HCT116 (cell line): ENCODE data around the gene ECSCR. TPM values are rescaled to one million over a fixed set of nuclear protein-coding genes. Genes with fewer than 3 reads are reported as not detected.

Experiments used
- ATAC-seq: fragments of 200-7000 bp; cut with Tn5 transposase; 2 replicates; pipeline ENCODE4 v1.9.1; 2020; ENCODE audit warnings: mild to moderate bottlenecking, moderate library complexity
- BruUV-seq: library from RNA; stranded (reverse); fragments of 400-500 nt; replicated peaks from 2 replicates; lab custom pipeline; 2021; lab: Mats Ljungman, UMichigan
- CTCF ChIA-PET: fragments of 300-600 bp; sonication (Branson Sonifier 250); formaldehyde crosslinking; loops from one replicate; lab custom pipeline; 2021; ENCODE audit warnings: antibody characterized with exemption; lab: Charles Lee
- POLR2A ChIA-PET: fragments of 300-600, 350-600 bp; sonication (Branson Sonifier 250); formaldehyde crosslinking; loops from one replicate; lab custom pipeline; 2021; ENCODE audit warnings: antibody characterized with exemption; lab: Charles Lee
- RAD21 ChIA-PET, 2 experiments: fragments of 300-600 bp; sonication (Branson Sonifier 250); formaldehyde crosslinking; loops; one replicate each; lab custom pipeline; 2023; ENCODE audit warnings: low total read pairs in 2 of 2; ENCODE audit not compliant: uncharacterized antibody in 2 of 2, unreplicated experiment in 2 of 2, low non-redundant PET in 1 of 2; lab: Charles Lee
- DNase-seq: peaks from one replicate; pipeline ENCODE4 v3.0.0-alpha.2; 2010; ENCODE audit warnings: low read depth, low spot score
- H2AFZ ChIP-seq: fragments of 200-600 bp; shearing (Covaris generic), sonication (generic); 2 replicates; pipeline ENCODE4 v1.6.1; 2017; ENCODE audit warnings: low read depth, mixed run types, mixed read lengths, antibody characterized with exemption, low read length; ENCODE audit not compliant: poor library complexity, severe bottlenecking
- H3K27ac ChIP-seq: 2 replicates; pipeline ENCODE4 v1.5.1; 2012; ENCODE audit warnings: low read depth, low read length
- H3K27me3 ChIP-seq: fragments of 200-600 bp; sonication (generic); 2 replicates; pipeline ENCODE4 v1.6.1; 2016; ENCODE audit warnings: mixed run types, low read length, mixed read lengths; ENCODE audit not compliant: insufficient read depth
- H3K36me3 ChIP-seq, 2 experiments: fragments of 200-500 bp in 1 of 2; fragments of 200-600 bp in 1 of 2; sonication (Bioruptor generic) in 1 of 2; sonication (generic) in 1 of 2; 2 replicates each; pipeline versions ENCODE4 v1.5.1 to v1.6.1; 2014 to 2016; ENCODE audit warnings: low read length in 2 of 2, inconsistent platforms in 1 of 2, mixed read lengths in 1 of 2, mixed run types in 1 of 2; ENCODE audit not compliant: insufficient read depth in 2 of 2, control insufficient read depth in 1 of 2
- H3K4me1 ChIP-seq, 2 experiments: fragments of 200-600 bp in 1 of 2; sonication (generic) in 1 of 2; 2 replicates each; pipeline versions ENCODE4 v1.5.1 to v1.6.1; 2012 to 2017; ENCODE audit warnings: low read length in 2 of 2, inconsistent platforms in 1 of 2, mild to moderate bottlenecking in 1 of 2, mixed read lengths in 1 of 2, mixed run types in 1 of 2, moderate library complexity in 1 of 2; ENCODE audit not compliant: insufficient read depth in 2 of 2, control insufficient read depth in 1 of 2
- H3K4me2 ChIP-seq: fragments of 200-600 bp; sonication (generic); 2 replicates; pipeline ENCODE4 v1.6.1; 2017; ENCODE audit warnings: mixed run types, low read length, mixed read lengths
- H3K4me3 ChIP-seq, 2 experiments: fragments of 200-600 bp in 1 of 2; sonication (generic) in 1 of 2; replicated peaks in 1 of 2; 2 replicates each; pipeline ENCODE4 v1.5.1; 2011 to 2016; ENCODE audit warnings: low read length in 2 of 2, control low read depth in 1 of 2, low read depth in 1 of 2, mild to moderate bottlenecking in 1 of 2, mixed read lengths in 1 of 2, mixed run types in 1 of 2
- H3K79me2 ChIP-seq: fragments of 200-600 bp; sonication (generic); 2 replicates; pipeline ENCODE4 v1.6.1; 2017; ENCODE audit warnings: mild to moderate bottlenecking, mixed run types, low read length, moderate library complexity, mixed read lengths; ENCODE audit not compliant: insufficient read depth
- H3K9ac ChIP-seq: fragments of 200-600 bp; sonication (generic); 2 replicates; pipeline ENCODE4 v1.6.1; 2016; ENCODE audit warnings: low read length, mixed read lengths
- H3K9me2 ChIP-seq: fragments of 200-600 bp; sonication (generic), shearing (Covaris generic); 2 replicates; pipeline ENCODE4 v1.6.1; 2017; ENCODE audit warnings: mixed run types, mild to moderate bottlenecking, moderate library complexity; ENCODE audit not compliant: insufficient read depth
- H3K9me3 ChIP-seq, 2 experiments: fragments of 200-500 bp in 1 of 2; fragments of 200-600 bp in 1 of 2; sonication (Bioruptor generic) in 1 of 2; sonication (generic) in 1 of 2; 2 replicates each; pipeline ENCODE4 v1.6.1; 2014 to 2017; ENCODE audit warnings: low read length in 2 of 2, mixed read lengths in 2 of 2, inconsistent platforms in 1 of 2, low read depth in 1 of 2, mild to moderate bottlenecking in 1 of 2, mixed run types in 1 of 2, moderate library complexity in 1 of 2; ENCODE audit not compliant: control insufficient read depth in 1 of 2, insufficient read depth in 1 of 2
- H4K20me1 ChIP-seq: fragments of 200-600 bp; sonication (generic), shearing (Covaris generic); 2 replicates; pipeline ENCODE4 v1.6.1; 2017; ENCODE audit warnings: mixed run types, mild to moderate bottlenecking, moderate library complexity; ENCODE audit not compliant: insufficient read depth
- CBX3 ChIP-seq: IDR thresholded peaks from 2 replicates; pipeline ENCODE4 v1.6.1; 2012; ENCODE audit warnings: low read depth
- CEBPB ChIP-seq: IDR thresholded peaks from 2 replicates; pipeline ENCODE4 v1.6.1; 2012; ENCODE audit warnings: low read depth
- ELF1 ChIP-seq: IDR thresholded peaks from 2 replicates; pipeline ENCODE4 v1.6.1; 2012; ENCODE audit warnings: low read depth, borderline replicate concordance
- EZH2 ChIP-seq: fragments of 200-600 bp; sonication (generic); IDR thresholded peaks from 2 replicates; pipeline ENCODE4 v1.6.1; 2017; ENCODE audit warnings: antibody characterized with exemption, mixed run types
- EZH2phosphoT487 ChIP-seq: fragments of 200-600 bp; IDR thresholded peaks from 2 replicates; pipeline ENCODE4 v1.6.1; 2018; ENCODE audit warnings: antibody characterized with exemption, borderline replicate concordance
- POLR2A ChIP-seq: IDR thresholded peaks from 2 replicates; pipeline ENCODE4 v1.7.0; 2011; ENCODE audit warnings: borderline replicate concordance; ENCODE audit not compliant: insufficient read depth, insufficient read length; ENCODE audit errors: extremely low read depth
- SP1 ChIP-seq: IDR thresholded peaks from 2 replicates; pipeline ENCODE4 v1.6.1; 2012; ENCODE audit warnings: low read depth
- SRF ChIP-seq: IDR thresholded peaks from 2 replicates; pipeline ENCODE4 v1.6.1; 2012; ENCODE audit warnings: low read depth
- ZFX ChIP-seq: fragments of 450-650 bp; IDR thresholded peaks from 2 replicates; pipeline ENCODE4 v1.6.1; 2017
- ZNF274 ChIP-seq: fragments of 200-500 bp; sonication (Bioruptor generic); IDR thresholded peaks from 2 replicates; pipeline ENCODE4 v1.6.1; 2014; ENCODE audit warnings: mild to moderate bottlenecking, low read depth, low read length, inconsistent platforms
- intact Hi-C: fragments of 100-400 bp; cut with micrococcal nuclease; formaldehyde crosslinking; loops from 2 replicates; pipeline ENCODE4 v1.10.0; 2022
- total RNA-seq: library from RNA; stranded (reverse); gene quantifications from one replicate; pipeline ENCODE4 v1.2.1, GENCODE V29; 2021; ENCODE audit not compliant: unreplicated experiment
- TF ChIP-seq, protein P1 (sequence below): IDR thresholded peaks from 2 replicates; pipeline ENCODE4 v1.6.1; 2011; ENCODE audit warnings: mild to moderate bottlenecking, low read length, moderate library complexity; ENCODE audit not compliant: insufficient replicate concordance; ENCODE audit errors: extremely low read depth
- TF ChIP-seq, protein P2 (sequence below): IDR thresholded peaks from 2 replicates; pipeline ENCODE4 v1.6.1; 2012; ENCODE audit warnings: low read depth

The ECSCR gene
- total RNA-seq, 1 experiment from 2014 or later, result not detected

DNA sequence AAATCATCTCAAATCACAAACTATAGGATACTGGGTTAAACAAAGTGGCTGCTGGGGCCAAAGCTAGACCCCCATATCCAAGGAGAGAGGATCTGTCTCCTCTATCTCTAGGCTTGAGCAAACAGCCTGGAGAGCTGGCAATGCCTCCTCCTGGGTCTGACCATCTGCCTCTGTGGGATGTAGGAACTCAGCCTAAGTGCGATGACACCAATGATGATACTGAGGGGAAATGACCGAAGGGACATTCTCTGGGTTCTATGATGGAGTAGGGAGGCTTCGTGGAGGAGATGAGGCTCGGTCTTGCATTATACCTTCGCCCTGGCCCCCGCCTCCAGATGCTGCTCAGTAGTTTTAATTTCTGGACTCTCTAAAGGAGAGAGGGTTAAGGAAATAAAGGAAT lies 49.4 kb downstream of the ECSCR start:
- no peak overlapping the region for H3K27ac ChIP-seq
- no peaks in the 10 kb centered on the region for H3K36me3 ChIP-seq
- CTCF ChIA-PET, result no interaction called here
- intact Hi-C loops, result no loop called here
- TF ChIP-seq EZH2, result no peak
- TF ChIP-seq, all 23 proteins: peak for 0
- Histone ChIP-seq H2AFZ (no peak overlapping the region), H3K79me2 (no peaks in the 10 kb centered on the region), H4K20me1 (no peaks in the 10 kb centered on the region), H3K9me3 (no peaks in the 10 kb centered on the region), H3K9me2 (no peaks in the 10 kb centered on the region), H3K27me3 (no peaks in the 10 kb centered on the region), H3K9ac (no peak overlapping the region), H3K4me3 (no peak overlapping the region), H3K4me2 (no peak overlapping the region), H3K4me1 (peaks cover 3 to 15% of the 10 kb centered on the region in 2 experiments; a peak in 3 of 4 replicates)
- RAD21 ChIA-PET, result no interaction called here
- POLR2A ChIA-PET, result no interaction called here
- no TSS peak for BruUV-seq
- no peak for ATAC-seq
- DNase-seq, result no peak

DNA sequence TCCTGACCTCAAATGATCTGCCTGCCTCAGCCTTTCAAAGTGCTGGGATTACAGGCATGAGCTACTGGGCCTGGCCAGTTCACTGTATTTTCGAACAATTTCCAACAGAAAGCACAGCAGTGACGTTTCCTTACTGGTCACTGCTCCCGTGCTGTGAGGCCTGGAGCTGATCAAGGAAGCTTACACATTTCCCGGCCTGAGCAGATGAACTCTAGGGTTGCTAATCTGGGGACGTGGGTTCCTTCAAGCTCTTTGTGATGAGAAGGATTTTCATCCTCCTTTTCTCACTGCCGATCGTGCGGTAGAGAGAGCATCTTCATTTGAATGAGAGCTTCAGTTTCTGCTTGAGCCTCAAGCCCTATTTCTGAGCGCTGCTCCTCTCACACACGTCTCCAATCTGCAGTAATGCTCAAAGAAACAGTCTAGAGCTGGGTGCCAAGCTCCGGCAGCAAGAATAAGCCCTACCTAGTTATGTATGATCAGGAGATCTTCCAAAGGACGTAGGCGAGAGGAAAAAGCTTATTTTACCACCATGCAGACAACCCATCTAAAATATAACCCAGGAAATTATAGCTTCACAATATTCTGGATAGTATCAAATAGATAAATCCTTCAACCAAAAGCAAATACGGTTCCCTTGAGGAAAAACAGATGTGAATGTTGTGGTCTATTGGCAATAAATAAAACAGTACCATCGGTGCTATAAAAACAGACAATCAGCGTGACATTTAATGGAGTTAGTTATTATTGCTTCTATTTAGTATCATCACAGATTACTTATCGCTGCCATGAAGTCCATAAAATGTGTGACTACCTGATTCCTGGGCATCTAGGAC lies 51.3 kb downstream of the ECSCR start:
- DNase-seq, result no peak
- ATAC-seq, result no peak
- Histone ChIP-seq H3K9me3 (no peaks in the 10 kb centered on the region), H3K4me2 (no peak overlapping the region), H2AFZ (no peak overlapping the region), H3K27me3 (no peaks in the 10 kb centered on the region), H3K79me2 (no peaks in the 10 kb centered on the region), H3K4me1 (no peaks in the 10 kb centered on the region), H3K27ac (no peak overlapping the region), H3K4me3 (no peak overlapping the region), H4K20me1 (no peaks in the 10 kb centered on the region), H3K9ac (no peak overlapping the region), H3K36me3 (no peaks in the 10 kb centered on the region), H3K9me2 (no peaks in the 10 kb centered on the region)
- POLR2A ChIA-PET, result no interaction called here
- intact Hi-C loops, result no loop called here
- TF ChIP-seq, protein P1, sequence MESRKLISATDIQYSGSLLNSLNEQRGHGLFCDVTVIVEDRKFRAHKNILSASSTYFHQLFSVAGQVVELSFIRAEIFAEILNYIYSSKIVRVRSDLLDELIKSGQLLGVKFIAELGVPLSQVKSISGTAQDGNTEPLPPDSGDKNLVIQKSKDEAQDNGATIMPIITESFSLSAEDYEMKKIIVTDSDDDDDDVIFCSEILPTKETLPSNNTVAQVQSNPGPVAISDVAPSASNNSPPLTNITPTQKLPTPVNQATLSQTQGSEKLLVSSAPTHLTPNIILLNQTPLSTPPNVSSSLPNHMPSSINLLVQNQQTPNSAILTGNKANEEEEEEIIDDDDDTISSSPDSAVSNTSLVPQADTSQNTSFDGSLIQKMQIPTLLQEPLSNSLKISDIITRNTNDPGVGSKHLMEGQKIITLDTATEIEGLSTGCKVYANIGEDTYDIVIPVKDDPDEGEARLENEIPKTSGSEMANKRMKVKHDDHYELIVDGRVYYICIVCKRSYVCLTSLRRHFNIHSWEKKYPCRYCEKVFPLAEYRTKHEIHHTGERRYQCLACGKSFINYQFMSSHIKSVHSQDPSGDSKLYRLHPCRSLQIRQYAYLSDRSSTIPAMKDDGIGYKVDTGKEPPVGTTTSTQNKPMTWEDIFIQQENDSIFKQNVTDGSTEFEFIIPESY, result no peak
- TF ChIP-seq ZNF274, result no peak
- TF ChIP-seq ZFX, result no peak; the same call in 1 of the 2 replicates
- TF ChIP-seq POLR2A, result no peak
- TF ChIP-seq, protein P2, sequence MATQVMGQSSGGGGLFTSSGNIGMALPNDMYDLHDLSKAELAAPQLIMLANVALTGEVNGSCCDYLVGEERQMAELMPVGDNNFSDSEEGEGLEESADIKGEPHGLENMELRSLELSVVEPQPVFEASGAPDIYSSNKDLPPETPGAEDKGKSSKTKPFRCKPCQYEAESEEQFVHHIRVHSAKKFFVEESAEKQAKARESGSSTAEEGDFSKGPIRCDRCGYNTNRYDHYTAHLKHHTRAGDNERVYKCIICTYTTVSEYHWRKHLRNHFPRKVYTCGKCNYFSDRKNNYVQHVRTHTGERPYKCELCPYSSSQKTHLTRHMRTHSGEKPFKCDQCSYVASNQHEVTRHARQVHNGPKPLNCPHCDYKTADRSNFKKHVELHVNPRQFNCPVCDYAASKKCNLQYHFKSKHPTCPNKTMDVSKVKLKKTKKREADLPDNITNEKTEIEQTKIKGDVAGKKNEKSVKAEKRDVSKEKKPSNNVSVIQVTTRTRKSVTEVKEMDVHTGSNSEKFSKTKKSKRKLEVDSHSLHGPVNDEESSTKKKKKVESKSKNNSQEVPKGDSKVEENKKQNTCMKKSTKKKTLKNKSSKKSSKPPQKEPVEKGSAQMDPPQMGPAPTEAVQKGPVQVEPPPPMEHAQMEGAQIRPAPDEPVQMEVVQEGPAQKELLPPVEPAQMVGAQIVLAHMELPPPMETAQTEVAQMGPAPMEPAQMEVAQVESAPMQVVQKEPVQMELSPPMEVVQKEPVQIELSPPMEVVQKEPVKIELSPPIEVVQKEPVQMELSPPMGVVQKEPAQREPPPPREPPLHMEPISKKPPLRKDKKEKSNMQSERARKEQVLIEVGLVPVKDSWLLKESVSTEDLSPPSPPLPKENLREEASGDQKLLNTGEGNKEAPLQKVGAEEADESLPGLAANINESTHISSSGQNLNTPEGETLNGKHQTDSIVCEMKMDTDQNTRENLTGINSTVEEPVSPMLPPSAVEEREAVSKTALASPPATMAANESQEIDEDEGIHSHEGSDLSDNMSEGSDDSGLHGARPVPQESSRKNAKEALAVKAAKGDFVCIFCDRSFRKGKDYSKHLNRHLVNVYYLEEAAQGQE, result no peak
- TF ChIP-seq EZH2, result no peak
- no peak for TF ChIP-seq SP1
- no peak for TF ChIP-seq EZH2phosphoT487
- TF ChIP-seq CBX3, result no peak
- TF ChIP-seq ELF1, result no peak
- TF ChIP-seq CEBPB, result no peak
- TF ChIP-seq SRF, result no peak
- CTCF ChIA-PET, result interaction anchor here (2.5 kb wide), 1 partner anchor 11 kb away, joined by 7 read pairs; no protein-coding TSS in a partner anchor
- RAD21 ChIA-PET, result no interaction called here
- no TSS peak for BruUV-seq
